Measurements from ENCODE around the gene MFRP. TPM values are rescaled to one million over a fixed set of nuclear protein-coding genes. Genes with fewer than 3 reads are reported as not detected.
A peak's percentile ranks its signal among the peaks of the same experiment; 100 is the strongest.

The MFRP gene
- total and polyA plus RNA-seq, 10 of the 15 experiments (the other 5 are each of a cell fraction or from before 2014, with no cell fraction given) = not detected

DNA sequence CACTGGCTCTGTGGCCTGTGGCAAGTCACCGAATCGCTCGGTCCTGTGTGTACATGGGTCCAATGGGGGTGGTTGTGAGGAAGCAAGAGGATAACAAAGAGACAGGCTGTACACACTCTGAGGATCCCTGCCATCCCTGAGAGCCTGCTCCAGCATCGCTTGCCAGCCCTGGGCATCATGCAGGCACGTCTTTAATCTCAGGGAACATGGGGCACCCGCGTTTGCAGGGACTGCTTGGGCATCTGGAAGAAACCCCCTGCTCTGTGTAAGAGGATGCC, 4.5 kb downstream of the MFRP start:
- in situ Hi-C loops (cut with MboI) (no loop called here), intact Hi-C loops (cut with micrococcal nuclease; ENCODE audit: unreplicated experiment) (no loop called here)
- no peaks in the 10 kb centered on the region for H3K79me2 ChIP-seq (ENCODE audit: control insufficient read depth, insufficient read depth, low read length)
- ChIA-PET RAD21 (ENCODE audit: unreplicated experiment) (no interaction called here), CTCF (interaction anchor here (1.6 to 2.4 kb wide), 2 partner anchors 14 kb away, joined by 3 to 8 read pairs; no protein-coding TSS in a partner anchor), SMC1A (ENCODE audit: uncharacterized antibody, unreplicated experiment) (interaction anchor here (0.6 kb wide), 1 partner anchor 21 kb away, joined by 3 read pairs; no protein-coding TSS in a partner anchor), POLR2A (no interaction called here)
- FAIRE-seq (no peak), DNase-seq (ENCODE audit: low read depth, low spot score) (no peak), ATAC-seq (no peak)
- H3K4me1 ChIP-seq (ENCODE audit: control insufficient read depth, insufficient read depth, low read length) = no peaks in the 10 kb centered on the region
- no peak overlapping the region for H3K4me2 ChIP-seq (ENCODE audit: control insufficient read depth, insufficient read depth)
- no peaks in the 10 kb centered on the region for H3K36me3 ChIP-seq (ENCODE audit: control insufficient read depth in 2 of 2, insufficient read depth in 2 of 2, low read length in 1 of 2)
- BruUV-seq (replicated peaks) = no TSS peak
- WGBS (ENCODE audit: insufficient coverage, insufficient replicate concordance, low lambda C conversion rate, missing lambda C conversion rate) = 55% methylated on average over 7 of the region's 7 CpGs
- no peaks in the 10 kb centered on the region for H3K9me3 ChIP-seq (replicated peaks; ENCODE audit: control insufficient read depth, insufficient read depth, low read length)
- H3K27me3 ChIP-seq (replicated peaks in 1 of 2; ENCODE audit: control insufficient read depth in 2 of 2, insufficient read depth in 2 of 2, low read length in 1 of 2) = peaks cover 9 to 11% of the 10 kb centered on the region in 2 experiments
- no peaks in the 10 kb centered on the region for H4K20me1 ChIP-seq (ENCODE audit: control insufficient read depth, insufficient read depth)
- TF ChIP-seq, protein P1, sequence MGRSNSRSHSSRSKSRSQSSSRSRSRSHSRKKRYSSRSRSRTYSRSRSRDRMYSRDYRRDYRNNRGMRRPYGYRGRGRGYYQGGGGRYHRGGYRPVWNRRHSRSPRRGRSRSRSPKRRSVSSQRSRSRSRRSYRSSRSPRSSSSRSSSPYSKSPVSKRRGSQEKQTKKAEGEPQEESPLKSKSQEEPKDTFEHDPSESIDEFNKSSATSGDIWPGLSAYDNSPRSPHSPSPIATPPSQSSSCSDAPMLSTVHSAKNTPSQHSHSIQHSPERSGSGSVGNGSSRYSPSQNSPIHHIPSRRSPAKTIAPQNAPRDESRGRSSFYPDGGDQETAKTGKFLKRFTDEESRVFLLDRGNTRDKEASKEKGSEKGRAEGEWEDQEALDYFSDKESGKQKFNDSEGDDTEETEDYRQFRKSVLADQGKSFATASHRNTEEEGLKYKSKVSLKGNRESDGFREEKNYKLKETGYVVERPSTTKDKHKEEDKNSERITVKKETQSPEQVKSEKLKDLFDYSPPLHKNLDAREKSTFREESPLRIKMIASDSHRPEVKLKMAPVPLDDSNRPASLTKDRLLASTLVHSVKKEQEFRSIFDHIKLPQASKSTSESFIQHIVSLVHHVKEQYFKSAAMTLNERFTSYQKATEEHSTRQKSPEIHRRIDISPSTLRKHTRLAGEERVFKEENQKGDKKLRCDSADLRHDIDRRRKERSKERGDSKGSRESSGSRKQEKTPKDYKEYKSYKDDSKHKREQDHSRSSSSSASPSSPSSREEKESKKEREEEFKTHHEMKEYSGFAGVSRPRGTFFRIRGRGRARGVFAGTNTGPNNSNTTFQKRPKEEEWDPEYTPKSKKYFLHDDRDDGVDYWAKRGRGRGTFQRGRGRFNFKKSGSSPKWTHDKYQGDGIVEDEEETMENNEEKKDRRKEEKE (IDR thresholded peaks at IDR 0.05) = no peak
- H2AFZ ChIP-seq (ENCODE audit: control insufficient read depth, low read depth, low read length) = no peak overlapping the region
- no peak overlapping the region for H3K9ac ChIP-seq (ENCODE audit: control insufficient read depth, insufficient read depth, low read length)
- no peak overlapping the region for H3K4me3 ChIP-seq
- no peak overlapping the region for H3K27ac ChIP-seq (ENCODE audit: control insufficient read depth, insufficient read depth)

DNA sequence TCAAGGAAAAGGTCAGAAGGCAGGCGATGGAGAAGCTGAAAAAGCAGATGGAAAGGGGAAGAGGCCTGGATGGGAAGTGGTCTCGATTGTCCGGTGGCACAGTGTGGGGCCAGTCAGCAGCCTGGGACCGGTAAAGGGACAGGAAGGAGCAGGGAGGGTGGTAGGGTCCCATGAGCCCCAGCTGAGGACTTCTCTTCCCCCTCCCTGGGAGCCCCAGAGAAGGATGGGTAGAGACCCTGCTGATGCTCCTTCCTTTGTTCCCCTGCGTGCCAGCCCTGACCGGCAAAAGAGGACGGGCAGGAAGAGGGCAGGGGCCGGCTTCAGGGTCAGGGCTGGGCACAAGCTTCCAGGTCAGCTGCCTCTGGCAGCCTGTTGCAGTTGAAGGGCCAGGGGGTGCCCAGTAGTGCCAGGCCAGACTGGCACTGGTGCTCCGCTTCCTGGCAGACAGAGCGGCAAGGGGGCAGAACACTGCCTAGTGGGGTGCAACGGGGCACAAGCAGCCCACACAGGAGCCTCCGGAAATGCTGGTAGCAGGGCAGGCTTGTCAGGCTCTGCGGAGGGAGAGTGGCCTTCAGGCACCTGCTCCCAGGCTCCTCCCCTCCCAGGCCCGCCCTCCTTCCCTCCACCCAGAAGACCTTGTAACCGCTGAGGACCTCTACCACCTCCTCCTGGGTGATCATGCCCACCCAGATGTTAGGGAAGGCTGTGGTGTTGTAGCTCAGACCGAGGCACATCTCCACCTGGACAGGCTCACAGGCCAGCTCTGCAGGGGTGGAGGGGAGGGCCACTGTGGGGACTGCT, 5.1 kb downstream of the MFRP start:
- H3K79me2 ChIP-seq (ENCODE audit: control insufficient read depth, insufficient read depth, low read length) = no peaks in the 10 kb centered on the region
- no TSS peak for BruUV-seq (replicated peaks)
- ATAC-seq (peak; percentile 9; the same call in 1 of the 3 replicates), FAIRE-seq (no peak), DNase-seq (ENCODE audit: low read depth, low spot score) (no peak)
- 22% methylated on average over 13 of the region's 16 CpGs for WGBS (ENCODE audit: insufficient coverage, insufficient replicate concordance, low lambda C conversion rate, missing lambda C conversion rate)
- ChIA-PET SMC1A (ENCODE audit: uncharacterized antibody, unreplicated experiment) (interaction anchor here (0.6 kb wide), 1 partner anchor 21 kb away, joined by 3 read pairs; no protein-coding TSS in a partner anchor), POLR2A (no interaction called here), CTCF (interaction anchor here (0.6 to 2.4 kb wide), 4 partner anchors 14 to 23 kb away, joined by 3 to 8 read pairs (median 4); no protein-coding TSS in a partner anchor), RAD21 (ENCODE audit: unreplicated experiment) (no interaction called here)
- no peak overlapping the region for H3K4me2 ChIP-seq (ENCODE audit: control insufficient read depth, insufficient read depth)
- H3K4me1 ChIP-seq (ENCODE audit: control insufficient read depth, insufficient read depth, low read length) = no peaks in the 10 kb centered on the region
- in situ Hi-C loops (cut with MboI) (no loop called here), intact Hi-C loops (cut with micrococcal nuclease; ENCODE audit: unreplicated experiment) (no loop called here)
- no peak overlapping the region for H2AFZ ChIP-seq (ENCODE audit: control insufficient read depth, low read depth, low read length)
- no peaks in the 10 kb centered on the region for H3K36me3 ChIP-seq (ENCODE audit: control insufficient read depth in 2 of 2, insufficient read depth in 2 of 2, low read length in 1 of 2)
- H3K27me3 ChIP-seq (replicated peaks in 1 of 2; ENCODE audit: control insufficient read depth in 2 of 2, insufficient read depth in 2 of 2, low read length in 1 of 2) = peaks cover 9 to 11% of the 10 kb centered on the region in 2 experiments
- H3K4me3 ChIP-seq = no peak overlapping the region
- no peak overlapping the region for H3K27ac ChIP-seq (ENCODE audit: control insufficient read depth, insufficient read depth)
- H3K9me3 ChIP-seq (replicated peaks; ENCODE audit: control insufficient read depth, insufficient read depth, low read length) = no peaks in the 10 kb centered on the region
- H3K9ac ChIP-seq (ENCODE audit: control insufficient read depth, insufficient read depth, low read length) = no peak overlapping the region
- no peaks in the 10 kb centered on the region for H4K20me1 ChIP-seq (ENCODE audit: control insufficient read depth, insufficient read depth)
- TF ChIP-seq TCF12 (IDR thresholded peaks at IDR 0.05; ENCODE audit: low read depth, low read length) (no peak), EGR1 (IDR thresholded peaks at IDR 0.05; ENCODE audit: borderline replicate concordance in 1 of 2, low read depth in 2 of 2, low read length in 2 of 2) (no peak), NFYA (IDR thresholded peaks at IDR 0.05; ENCODE audit: borderline replicate concordance, low read depth, low read length) (no peak), CEBPB (IDR thresholded peaks at IDR 0.05; ENCODE audit: borderline replicate concordance in 1 of 2, low read depth in 2 of 2, low read length in 2 of 2) (no peak), POLR2AphosphoS5 (IDR thresholded peaks at IDR 0.05; ENCODE audit: low read length) (no peak), NR2C1 (IDR thresholded peaks at IDR 0.05) (no peak), STAT3 (IDR thresholded peaks at IDR 0.05; ENCODE audit: low read depth, low read length) (no peak), JUND (IDR thresholded peaks at IDR 0.05; ENCODE audit: low read depth, low read length) (no peak), SREBF1 (IDR thresholded peaks at IDR 0.05; ENCODE audit: low read length) (no peak)
- TF ChIP-seq, protein P2, sequence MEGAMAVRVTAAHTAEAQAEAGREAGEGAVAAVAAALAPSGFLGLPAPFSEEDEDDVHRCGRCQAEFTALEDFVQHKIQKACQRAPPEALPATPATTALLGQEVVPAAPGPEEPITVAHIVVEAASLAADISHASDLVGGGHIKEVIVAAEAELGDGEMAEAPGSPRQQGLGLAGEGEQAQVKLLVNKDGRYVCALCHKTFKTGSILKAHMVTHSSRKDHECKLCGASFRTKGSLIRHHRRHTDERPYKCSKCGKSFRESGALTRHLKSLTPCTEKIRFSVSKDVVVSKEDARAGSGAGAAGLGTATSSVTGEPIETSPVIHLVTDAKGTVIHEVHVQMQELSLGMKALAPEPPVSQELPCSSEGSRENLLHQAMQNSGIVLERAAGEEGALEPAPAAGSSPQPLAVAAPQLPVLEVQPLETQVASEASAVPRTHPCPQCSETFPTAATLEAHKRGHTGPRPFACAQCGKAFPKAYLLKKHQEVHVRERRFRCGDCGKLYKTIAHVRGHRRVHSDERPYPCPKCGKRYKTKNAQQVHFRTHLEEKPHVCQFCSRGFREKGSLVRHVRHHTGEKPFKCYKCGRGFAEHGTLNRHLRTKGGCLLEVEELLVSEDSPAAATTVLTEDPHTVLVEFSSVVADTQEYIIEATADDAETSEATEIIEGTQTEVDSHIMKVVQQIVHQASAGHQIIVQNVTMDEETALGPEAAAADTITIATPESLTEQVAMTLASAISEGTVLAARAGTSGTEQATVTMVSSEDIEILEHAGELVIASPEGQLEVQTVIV (IDR thresholded peaks at IDR 0.05; ENCODE audit: borderline replicate concordance, partially characterized antibody) = no peak
